K562 (cell line): ENCODE data around the gene BICC1. TPM values are rescaled to one million over a fixed set of nuclear protein-coding genes. Genes with fewer than 3 reads are reported as not detected.

Experiments
- ATAC-seq: fragments of 200-7000 bp; cut with Tn5 transposase; 3 replicates; pipeline ENCODE4 v1.9.1; 2020; ENCODE audit warnings: moderate library complexity
- BruUV-seq: library from RNA; stranded (reverse); fragments of 400-500 nt; replicated peaks from 2 replicates; lab custom pipeline; 2021; lab: Mats Ljungman, UMichigan
- CTCF ChIA-PET: fragments of 300-600 bp; formaldehyde crosslinking; extraction: SDS; loops from one replicate; lab custom pipeline; 2021; ENCODE audit warnings: low intra/inter-chr PET ratio; lab: Yijun Ruan, JAX
- POLR2A ChIA-PET: fragments of 300-600, 350-650 bp; sonication (Branson Sonifier 250); formaldehyde crosslinking; extraction: SDS; loops from one replicate; lab custom pipeline; 2021; ENCODE audit warnings: antibody characterized with exemption, inconsistent platforms; lab: Yijun Ruan, JAX
- DNase-seq, 4 experiments: peaks; one replicate each; pipeline versions ENCODE4 v3.0.0 to v3.0.0-alpha.2; 2011 to 2018; ENCODE audit warnings: low spot score in 3 of 4, mixed read lengths in 3 of 4; ENCODE audit errors: extremely low read depth in 1 of 4
- FAIRE-seq: peaks from 2 replicates; lab custom pipeline; 2011; peaks lifted over from hg19 to GRCh38; lab: Jason Lieb, UNC
- H2AFZ ChIP-seq: 2 replicates; pipeline ENCODE4 v1.6.0; 2011; ENCODE audit warnings: low read depth, low read length, control low read depth, inconsistent platforms
- H3K27ac ChIP-seq: fragments of 200-600 bp; 3 replicates; pipeline ENCODE4 v1.8.0; 2011; ENCODE audit warnings: low read depth, mild to moderate bottlenecking, control low read depth, inconsistent platforms, low read length, moderate library complexity, mixed read lengths; ENCODE audit errors: extremely low read depth
- H3K27me3 ChIP-seq, 2 experiments: fragments of 300-600 bp in 1 of 2; 2 replicates in 1 of 2; 3 replicates in 1 of 2; pipeline versions ENCODE4 v1.6.0 to v1.8.0; 2011; ENCODE audit warnings: inconsistent platforms in 2 of 2, low read length in 2 of 2, mild to moderate bottlenecking in 1 of 2, mixed read lengths in 1 of 2, moderate library complexity in 1 of 2; ENCODE audit not compliant: control insufficient read depth in 2 of 2, insufficient read depth in 2 of 2
- H3K36me3 ChIP-seq: fragments of 300-600 bp; 3 replicates; pipeline ENCODE4 v1.8.0; 2011; ENCODE audit warnings: mild to moderate bottlenecking, low read length, inconsistent platforms; ENCODE audit not compliant: control insufficient read depth, insufficient read depth
- H3K4me1 ChIP-seq, 2 experiments: fragments of 200-600 bp in 1 of 2; replicated peaks in 1 of 2; 2 replicates in 1 of 2; 3 replicates in 1 of 2; pipeline versions ENCODE4 v1.5.1 to v1.8.0; 2011; ENCODE audit warnings: inconsistent platforms in 2 of 2, low read length in 2 of 2, mild to moderate bottlenecking in 1 of 2, mixed read lengths in 1 of 2, moderate library complexity in 1 of 2; ENCODE audit not compliant: control insufficient read depth in 2 of 2, insufficient read depth in 2 of 2
- H3K4me2 ChIP-seq: 2 replicates; pipeline ENCODE4 v1.6.1; 2011; ENCODE audit warnings: low read length, control low read depth, inconsistent platforms, mixed read lengths; ENCODE audit not compliant: insufficient read depth
- H3K4me3 ChIP-seq: fragments of 200-600 bp; sonication (generic), shearing (Covaris generic); 2 replicates; pipeline ENCODE4 v1.5.1; 2016; ENCODE audit warnings: control low read depth, inconsistent platforms
- H3K79me2 ChIP-seq: fragments of 200-600 bp; 3 replicates; pipeline ENCODE4 v1.8.0; 2011; ENCODE audit warnings: low read length, inconsistent platforms; ENCODE audit not compliant: control insufficient read depth, insufficient read depth
- H3K9ac ChIP-seq, 2 experiments: 2 replicates each; pipeline versions ENCODE4 v1.6.0 to v1.6.1; 2011; ENCODE audit warnings: low read depth in 2 of 2, low read length in 2 of 2, control low read depth in 1 of 2, inconsistent platforms in 1 of 2, mild to moderate bottlenecking in 1 of 2, mixed read lengths in 1 of 2; ENCODE audit not compliant: insufficient read depth in 1 of 2
- H3K9me1 ChIP-seq: one replicate; pipeline ENCODE4 v1.6.0; 2011; ENCODE audit warnings: inconsistent platforms, mild to moderate bottlenecking, low read length, moderate library complexity; ENCODE audit not compliant: control insufficient read depth, insufficient read depth
- H3K9me3 ChIP-seq: replicated peaks from 2 replicates; pipeline ENCODE4 v1.5.1; 2011; ENCODE audit warnings: low read depth, low read length, inconsistent platforms; ENCODE audit not compliant: control insufficient read depth, insufficient read depth
- H4K20me1 ChIP-seq: replicated peaks from 2 replicates; pipeline ENCODE4 v1.6.1; 2011; ENCODE audit warnings: low read length, inconsistent platforms, mixed read lengths; ENCODE audit not compliant: control insufficient read depth, insufficient read depth
- DDX20 ChIP-seq: fragments of 450-650 bp; IDR thresholded peaks from 2 replicates; pipeline ENCODE4 v1.6.1; 2016; ENCODE audit warnings: missing genetic modification characterization, low read depth, mild to moderate bottlenecking, missing compliant biosample characterization, moderate library complexity
- DLX4 ChIP-seq: fragments of 250-450 bp; sonication (Bioruptor Pico); IDR thresholded peaks from 2 replicates; pipeline ENCODE4 v1.6.1; 2021; ENCODE audit warnings: mild to moderate bottlenecking
- SLC30A9 ChIP-seq: fragments of 250-450 bp; sonication (Bioruptor Pico); IDR thresholded peaks from 2 replicates; pipeline ENCODE4 v1.8.0; 2022; ENCODE audit warnings: mild to moderate bottlenecking, moderate library complexity
- SRSF7 ChIP-seq: fragments of 200-400 bp; formaldehyde crosslinking; optimal IDR thresholded peaks from 2 replicates; pipeline ENCODE3; 2017; ENCODE audit warnings: mild to moderate bottlenecking, low read depth, low read length
- ZNF707 ChIP-seq: fragments of 250-450 bp; sonication (Bioruptor Pico); conservative IDR thresholded peaks from 2 replicates; pipeline ENCODE4 v1.8.0; 2022; ENCODE audit warnings: inconsistent platforms, mild to moderate bottlenecking, moderate library complexity
- WGBS: fragments of 100-300 bp; shearing (Covaris generic); methylation state at CpG from one replicate; pipeline ENCODE4 v1.1.6; 2016; ENCODE audit warnings: low coverage, mixed read lengths; ENCODE audit not compliant: insufficient coverage; ENCODE audit errors: missing lambda C conversion rate; 5-methylcytosine and 5-hydroxymethylcytosine counted together
- in situ Hi-C: fragments of 300-500 bp; cut with MboI; formaldehyde crosslinking; loops from 4 replicates; pipeline ENCODE4 v1.15.0; 2018; ENCODE audit warnings: inconsistent platforms, mixed read lengths
- intact Hi-C: fragments of 100-400 bp; cut with micrococcal nuclease; formaldehyde crosslinking; loops from 2 replicates; pipeline ENCODE4 v1.14.2; 2022
- polyA plus RNA-seq, 8 experiments: library from polyadenylated mRNA; depleted of rRNA in 4 of 8; stranded (reverse) in 5 of 8; unstranded in 3 of 8; fragments of >200 nt; fragmentation: Nextera tagmentation in 2 of 8; fragmentation: Illumina TruSeq in 1 of 8; extraction: Ambion mirVana in 2 of 8; extraction: Trizol in 1 of 8; gene quantifications; 2 replicates each; pipeline versions ENCODE4 v1.2.1 to v1.2.3, GENCODE V29; 2011 to 2014; ENCODE audit warnings: inconsistent platforms in 1 of 8, missing spikeins in 1 of 8
- total RNA-seq, 7 experiments: library from RNA; depleted of rRNA in 6 of 7; stranded (reverse); fragments of >200 nt in 6 of 7; fragmentation: Illumina TruSeq in 2 of 7; extraction: Trizol in 2 of 7; gene quantifications; 2 replicates each; pipeline versions ENCODE4 v1.2.1 to v1.2.3, GENCODE V29; 2011 to 2021; ENCODE audit warnings: low replicate concordance in 1 of 7

Gene BICC1
- total and polyA plus RNA-seq, 9 of the 15 experiments (the other 6 are each of a cell fraction or from before 2014, with no cell fraction given), result not detected

GRCh38 chr10:58727633-58728032 lies 215.0 kb downstream of the BICC1 start (continued):
- TF ChIP-seq DDX20 (tag) (no peak), SLC30A9 (no peak), SRSF7 (no peak)

- FAIRE-seq (no peak), ATAC-seq (no peak), DNase-seq (no peak)
- Histone ChIP-seq H2AFZ (no peak overlapping the region), H3K79me2 (no peaks in the 10 kb centered on the region), H3K27ac (no peak overlapping the region), H3K27me3 (no peaks in the 10 kb centered on the region), H3K9me1 (no peaks in the 10 kb centered on the region), H3K36me3 (no peaks in the 10 kb centered on the region), H3K9ac (no peak overlapping the region), H3K4me2 (no peak overlapping the region), H3K9me3 (no peaks in the 10 kb centered on the region), H3K4me1 (no peaks in the 10 kb centered on the region), H3K4me3 (no peak overlapping the region), H4K20me1 (no peaks in the 10 kb centered on the region)
- POLR2A ChIA-PET, result no interaction called here
- WGBS, result 0% methylated on average over 3 of the region's 3 CpGs
- intact Hi-C loops (no loop called here), in situ Hi-C loops (no loop called here)
- no TSS peak for BruUV-seq
- TF ChIP-seq ZNF707 (CRISPR knock-in tag), result peak; percentile 64
- no peak for TF ChIP-seq DLX4
- CTCF ChIA-PET, result no interaction called here
Observed at GRCh38 chr10:58731276-58731675, 218.6 kb downstream of the BICC1 start.
